AG10803 (cell line): ENCODE results near the gene ADAMTS8.
A peak's percentile ranks its signal among the peaks of the same experiment; 100 is the strongest.

Experiments
- DNase-seq: peaks from one replicate; pipeline ENCODE4 v3.0.0; 2010; ENCODE audit warnings: low read depth
- H3K4me3 ChIP-seq: 2 replicates; pipeline ENCODE4 v1.5.1; 2011; ENCODE audit warnings: mild to moderate bottlenecking, low read length, control low read depth
- CTCF ChIP-seq: conservative IDR thresholded peaks from 2 replicates; pipeline ENCODE4 v1.5.1; 2011; ENCODE audit warnings: mild to moderate bottlenecking, low read length, control low read depth, inconsistent platforms

The ADAMTS8 gene

GRCh38 chr11:130437848-130438247, 9.4 kb upstream of the ADAMTS8 start:
- no peak for DNase-seq
- H3K4me3 ChIP-seq, result no peak overlapping the region
- no peak for TF ChIP-seq CTCF

- no peak for TF ChIP-seq CTCF
- DNase-seq, result no peak
Observed at GRCh38 chr11:130436171-130436570, 7.8 kb upstream of the ADAMTS8 start.

GRCh38 chr11:130435671-130436070, 7.3 kb upstream of the ADAMTS8 start:
- no peak for DNase-seq
- H3K4me3 ChIP-seq, result no peak overlapping the region
- TF ChIP-seq CTCF, result no peak

More at GRCh38 chr11:130436171-130436570, 7.8 kb upstream of the ADAMTS8 start:
- no peak overlapping the region for H3K4me3 ChIP-seq

DNA sequence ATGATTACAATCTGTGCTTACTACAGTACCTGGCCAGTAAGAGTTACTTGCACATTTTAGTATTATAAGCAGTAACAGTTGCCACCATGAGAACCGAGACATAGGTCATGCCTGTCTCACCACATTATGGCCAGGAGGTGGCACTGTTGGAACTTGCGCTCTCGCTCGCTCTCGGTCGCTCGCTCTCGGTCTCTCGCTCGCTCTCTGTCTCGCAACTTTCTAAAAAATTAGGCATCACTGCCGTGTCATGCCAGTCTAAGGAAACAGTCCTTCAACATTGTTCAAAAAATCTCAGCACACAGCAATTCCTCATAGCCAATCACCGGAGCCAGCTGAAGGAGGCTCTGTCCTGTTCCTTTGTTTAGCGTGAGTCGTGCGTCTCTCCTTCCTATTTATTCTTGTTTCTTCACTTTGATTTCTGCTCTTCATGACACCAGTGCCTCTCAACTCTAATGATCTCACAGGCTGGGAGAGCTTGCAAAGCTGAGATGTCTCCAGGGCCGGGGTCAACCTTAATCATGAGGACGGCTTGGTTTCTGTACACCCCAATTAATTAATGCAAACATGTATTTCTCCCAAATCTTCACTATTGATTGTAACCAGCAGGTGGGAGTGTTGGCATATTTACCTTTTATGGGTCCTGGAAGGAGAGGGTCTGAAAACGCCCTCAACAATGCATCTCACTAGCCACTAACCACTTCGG, 6.3 kb upstream of the ADAMTS8 start:
- peak; percentile 75 for DNase-seq
- peak; percentile 93 for TF ChIP-seq CTCF
- peak overlapping the region; percentile 66 for H3K4me3 ChIP-seq

DNA sequence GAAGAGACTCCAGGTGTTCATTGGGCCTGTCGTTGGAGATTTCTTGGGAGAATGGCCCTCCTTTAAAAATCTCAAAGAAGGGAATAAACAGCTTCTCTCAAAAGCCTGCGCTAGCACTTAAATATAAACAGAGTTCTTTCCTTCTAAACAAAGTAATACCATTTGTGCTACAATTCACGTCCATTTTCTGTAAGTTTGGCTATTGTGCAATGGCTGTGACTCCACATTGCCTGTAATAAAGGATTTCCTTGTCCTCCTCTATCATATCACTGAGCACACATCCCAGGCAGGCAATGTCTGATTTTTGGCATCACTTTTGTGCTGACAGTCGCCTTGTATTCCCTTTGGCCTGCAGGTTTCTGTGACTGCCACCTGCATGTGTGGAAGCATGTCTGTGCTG, 4.9 kb upstream of the ADAMTS8 start:
- no peak for DNase-seq
- TF ChIP-seq CTCF, result no peak
- no peak overlapping the region for H3K4me3 ChIP-seq

DNA sequence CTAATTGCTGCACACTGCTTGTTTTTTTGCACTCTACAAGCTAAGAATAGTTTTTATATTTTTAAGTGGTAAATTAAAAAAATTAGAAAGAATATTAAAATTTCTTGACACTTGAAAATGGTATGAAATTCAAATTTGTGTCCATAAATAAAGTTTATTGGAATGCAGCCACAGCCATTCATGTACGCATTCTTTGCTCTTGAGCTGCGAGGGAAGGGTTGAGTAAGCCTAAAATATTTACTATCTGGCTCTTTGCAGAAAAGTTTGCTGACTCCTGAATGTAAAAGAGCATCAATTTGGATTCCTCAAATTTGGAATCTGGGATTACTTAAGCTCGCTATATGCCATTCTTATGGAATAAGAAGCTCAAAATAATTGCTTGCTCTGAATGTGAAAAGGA, 3.4 kb upstream of the ADAMTS8 start:
- H3K4me3 ChIP-seq, result no peak overlapping the region
- TF ChIP-seq CTCF, result no peak
- peak; percentile 68 for DNase-seq

GRCh38 chr11:130431331-130431773, 2.9 kb upstream of the ADAMTS8 start:
- H3K4me3 ChIP-seq, result no peak overlapping the region
- peak; percentile 81 for TF ChIP-seq CTCF
- peak; percentile 44 for DNase-seq
